GM23338 (cell line): ENCODE results near the gene TBC1D5. TPM values are rescaled to one million over a fixed set of nuclear protein-coding genes. Genes with fewer than 3 reads are reported as not detected.
A peak's percentile ranks its signal among the peaks of the same experiment; 100 is the strongest.

Experiments
- ATAC-seq: fragments of 200-7000 bp; cut with Tn5 transposase; 3 replicates; pipeline ENCODE4 v1.9.1; 2020
- DNase-seq: peaks from one replicate; pipeline ENCODE4 v3.0.0-alpha.2; 2015; ENCODE audit warnings: low spot score
- H2AFZ ChIP-seq: fragments of 200-600 bp; sonication (generic); 2 replicates; pipeline ENCODE4 v1.8.0; 2016; ENCODE audit warnings: antibody characterized with exemption, mild to moderate bottlenecking, moderate library complexity
- H3F3A ChIP-seq: fragments of 200-600 bp; sonication (generic); replicated peaks from 2 replicates; pipeline ENCODE4 v1.8.0; 2017; ENCODE audit warnings: antibody characterized with exemption, mixed run types, low read depth
- H3K27ac ChIP-seq: fragments of 200-600 bp; sonication (generic); 2 replicates; pipeline ENCODE4 v1.6.1; 2016; ENCODE audit warnings: low read depth
- H3K27me3 ChIP-seq: fragments of 200-600 bp; sonication (generic); 2 replicates; pipeline ENCODE4 v1.8.0; 2016; ENCODE audit warnings: mild to moderate bottlenecking, mixed run types, moderate library complexity; ENCODE audit not compliant: insufficient read depth
- H3K36me3 ChIP-seq: fragments of 200-600 bp; sonication (generic); 2 replicates; pipeline ENCODE4 v1.8.0; 2016; ENCODE audit warnings: mild to moderate bottlenecking; ENCODE audit not compliant: insufficient read depth
- H3K4me1 ChIP-seq: fragments of 200-600 bp; sonication (generic); 2 replicates; pipeline ENCODE4 v1.8.0; 2016; ENCODE audit warnings: mild to moderate bottlenecking, moderate library complexity; ENCODE audit not compliant: insufficient read depth
- H3K4me2 ChIP-seq: fragments of 200-600 bp; sonication (generic); 2 replicates; pipeline ENCODE4 v1.7.1; 2017; ENCODE audit warnings: mixed run types
- H3K4me3 ChIP-seq: fragments of 200-600 bp; sonication (generic); 2 replicates; pipeline ENCODE4 v1.6.1; 2016; ENCODE audit warnings: mixed run types
- H3K79me2 ChIP-seq: fragments of 200-600 bp; sonication (generic); replicated peaks from 2 replicates; pipeline ENCODE4 v1.8.0; 2017; ENCODE audit warnings: mild to moderate bottlenecking; ENCODE audit not compliant: insufficient read depth
- H3K9me2 ChIP-seq: fragments of 200-600 bp; sonication (generic); 2 replicates; pipeline ENCODE4 v1.8.0; 2017; ENCODE audit not compliant: insufficient read depth
- H4K20me1 ChIP-seq: fragments of 200-600 bp; sonication (generic); replicated peaks from 2 replicates; pipeline ENCODE4 v1.8.0; 2017; ENCODE audit warnings: mild to moderate bottlenecking; ENCODE audit not compliant: insufficient read depth
- H3K27ac Mint-ChIP-seq: 2 replicates; pipeline ENCODE4 v1.8.0; 2020; ENCODE audit warnings: inconsistent platforms, mild to moderate bottlenecking, moderate library complexity, mixed read lengths
- H3K27me3 Mint-ChIP-seq: 3 replicates; pipeline ENCODE4 v1.8.0; 2022; ENCODE audit warnings: low read depth, mild to moderate bottlenecking, moderate library complexity, mixed read lengths, inconsistent platforms; ENCODE audit not compliant: insufficient read depth, poor library complexity
- H3K36me3 Mint-ChIP-seq: 3 replicates; pipeline ENCODE4 v1.8.0; 2021; ENCODE audit warnings: low read depth, mild to moderate bottlenecking, inconsistent platforms, moderate library complexity, mixed read lengths
- H3K4me1 Mint-ChIP-seq: 3 replicates; pipeline ENCODE4 v1.8.0; 2020; ENCODE audit warnings: mild to moderate bottlenecking, inconsistent platforms, mixed read lengths
- H3K4me3 Mint-ChIP-seq: 3 replicates; pipeline ENCODE4 v1.8.0; 2021; ENCODE audit warnings: moderate library complexity, mild to moderate bottlenecking, inconsistent platforms, mixed read lengths
- H3K9me3 Mint-ChIP-seq: 3 replicates; pipeline ENCODE4 v1.8.0; 2020; ENCODE audit warnings: moderate library complexity, mild to moderate bottlenecking, inconsistent platforms, mixed read lengths
- CREB1 ChIP-seq: fragments of 250-450 bp; sonication (Bioruptor Pico); IDR thresholded peaks from 2 replicates; pipeline ENCODE4 v1.5.0; 2020; ENCODE audit warnings: low read depth, mild to moderate bottlenecking, moderate library complexity
- EZH2 ChIP-seq: fragments of 200-600 bp; sonication (generic); IDR thresholded peaks from one replicate; pipeline ENCODE4 v1.8.0; 2017; ENCODE audit warnings: antibody characterized with exemption, mild to moderate bottlenecking, low read depth; ENCODE audit not compliant: unreplicated experiment
- JUNB ChIP-seq: IDR thresholded peaks from one replicate; pipeline ENCODE4 v1.6.1; 2016; ENCODE audit warnings: antibody characterized with exemption; ENCODE audit not compliant: unreplicated experiment
- POLR2AphosphoS5 ChIP-seq: IDR thresholded peaks from 2 replicates; pipeline ENCODE4 v1.6.1; 2016; ENCODE audit warnings: antibody characterized with exemption, low read depth
- ZNF114 ChIP-seq: fragments of 250-450 bp; sonication (Bioruptor Pico); IDR thresholded peaks from 2 replicates; pipeline ENCODE4 v1.5.0; 2020; ENCODE audit warnings: mild to moderate bottlenecking, moderate library complexity
- ZNF331 ChIP-seq: fragments of 250-450 bp; sonication (Bioruptor Pico); IDR thresholded peaks from 2 replicates; pipeline ENCODE4 v1.5.0; 2020; ENCODE audit warnings: low read depth, mild to moderate bottlenecking, moderate library complexity
- polyA plus RNA-seq: library from polyadenylated mRNA; unstranded; fragments of >200 nt; fragmentation: Nextera tagmentation; extraction: Ambion mirVana; gene quantifications from 2 replicates; pipeline ENCODE4 v1.2.1, GENCODE V29; 2016
- total RNA-seq: library from RNA; depleted of rRNA; stranded (reverse); fragments of >200 nt; shearing (Covaris generic); gene quantifications from 2 replicates; pipeline ENCODE4 v1.2.3, GENCODE V29; 2014
- TF ChIP-seq, protein P1 (sequence below): fragments of 250-450 bp; sonication (Bioruptor Pico); IDR thresholded peaks from 2 replicates; pipeline ENCODE4 v1.5.0; 2020; ENCODE audit warnings: mild to moderate bottlenecking, moderate library complexity
- TF ChIP-seq, protein P2 (sequence below), 2 experiments: fragments of 200-600 bp in 1 of 2; sonication (generic) in 1 of 2; conservative IDR thresholded peaks; 2 replicates each; pipeline versions ENCODE4 v1.5.1 to v1.6.1; 2016 to 2017; ENCODE audit warnings: antibody characterized with exemption in 2 of 2, low read depth in 2 of 2, mild to moderate bottlenecking in 2 of 2, moderate library complexity in 1 of 2
- TF ChIP-seq, protein P3 (sequence below): IDR thresholded peaks from 2 replicates; pipeline ENCODE4 v1.6.1; 2016; ENCODE audit warnings: antibody characterized with exemption

The TBC1D5 gene
- total and polyA plus RNA-seq, 2 experiments from 2014 or later, result 21.8 to 48.1 TPM

DNA sequence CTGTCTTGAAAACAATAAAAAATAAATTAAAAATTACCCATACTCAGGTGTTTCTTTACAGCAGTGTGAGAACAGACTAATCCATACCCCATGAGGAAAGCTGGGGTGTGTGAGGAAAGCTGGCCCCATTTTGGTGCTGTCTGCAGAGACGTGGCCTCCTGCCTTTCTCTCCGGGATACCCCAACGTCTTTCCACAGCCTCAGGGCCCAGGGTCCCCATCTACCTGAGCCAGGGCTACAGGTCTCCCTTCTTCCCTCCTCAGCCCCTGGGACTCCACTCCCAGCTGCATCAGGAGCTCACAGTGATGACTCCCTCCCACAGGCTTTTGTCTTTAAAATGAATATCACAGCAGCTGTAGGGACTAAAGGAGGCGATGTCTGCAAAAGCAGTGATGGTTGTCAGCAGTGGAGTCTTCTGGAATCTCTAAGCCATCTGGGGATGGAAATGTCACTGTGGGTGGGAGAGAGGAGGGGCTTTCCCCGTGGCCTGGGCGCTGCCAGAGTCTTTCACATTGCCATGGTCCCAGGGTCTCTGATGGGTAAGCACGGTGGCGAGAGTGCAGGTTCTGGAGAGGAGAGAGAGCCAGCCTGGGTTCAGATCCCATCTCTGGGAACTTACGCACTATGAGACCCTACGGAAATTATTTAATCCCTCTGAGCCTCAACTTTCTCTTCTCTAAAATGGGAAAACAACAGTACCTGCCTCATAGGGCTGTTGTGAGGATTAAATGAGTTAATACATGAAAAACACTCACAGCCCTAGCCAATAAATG, 598.4 kb downstream of the TBC1D5 start:
- 0 out of 2 replicates have a peak overlapping the region, but pooled peaks have one; percentile 20 for H2AFZ ChIP-seq
- Mint-ChIP-seq H3K27me3 (peaks cover 7% of the 10 kb centered on the region), H3K36me3 (no peaks in the 10 kb centered on the region)

DNA sequence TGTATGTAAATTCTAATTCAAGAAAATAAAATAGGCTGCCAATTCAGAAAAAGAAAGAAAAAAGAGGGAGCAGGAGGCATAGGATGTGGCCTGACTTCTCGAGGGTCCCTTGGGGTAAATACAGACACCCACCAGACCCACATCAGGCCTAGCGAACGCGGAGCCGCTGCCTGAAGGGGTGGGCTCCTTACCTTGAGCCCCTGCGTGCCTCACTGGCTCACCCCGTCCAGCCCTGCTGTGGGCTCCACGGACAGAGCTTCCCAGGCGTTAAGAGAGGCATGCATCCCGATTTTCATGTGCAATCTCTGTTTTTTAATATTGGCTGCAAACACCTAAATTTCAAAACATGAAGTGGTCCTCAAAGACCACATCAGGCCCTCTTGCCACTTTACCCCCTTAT, 599.9 kb downstream of the TBC1D5 start:
- Histone ChIP-seq H3K4me1 (peaks cover 6% of the 10 kb centered on the region; the same call in 1 of the 2 replicates), H3K79me2 (no peaks in the 10 kb centered on the region), H3K4me2 (no peak overlapping the region), H3K27ac (no peak overlapping the region), H4K20me1 (no peaks in the 10 kb centered on the region), H3F3A (no peaks in the 10 kb centered on the region), H3K27me3 (no peaks in the 10 kb centered on the region), H2AFZ (no peak overlapping the region), H3K4me3 (no peak overlapping the region), H3K9me2 (0 out of 2 replicates have a peak, but pooled peaks cover 2% of the 10 kb centered on the region), H3K36me3 (no peaks in the 10 kb centered on the region)
- ATAC-seq (no peak), DNase-seq (no peak)
- peaks cover 3% of the 10 kb centered on the region; the same call in 2 of the 3 replicates for H3K9me3 Mint-ChIP-seq
- TF ChIP-seq, protein P1, sequence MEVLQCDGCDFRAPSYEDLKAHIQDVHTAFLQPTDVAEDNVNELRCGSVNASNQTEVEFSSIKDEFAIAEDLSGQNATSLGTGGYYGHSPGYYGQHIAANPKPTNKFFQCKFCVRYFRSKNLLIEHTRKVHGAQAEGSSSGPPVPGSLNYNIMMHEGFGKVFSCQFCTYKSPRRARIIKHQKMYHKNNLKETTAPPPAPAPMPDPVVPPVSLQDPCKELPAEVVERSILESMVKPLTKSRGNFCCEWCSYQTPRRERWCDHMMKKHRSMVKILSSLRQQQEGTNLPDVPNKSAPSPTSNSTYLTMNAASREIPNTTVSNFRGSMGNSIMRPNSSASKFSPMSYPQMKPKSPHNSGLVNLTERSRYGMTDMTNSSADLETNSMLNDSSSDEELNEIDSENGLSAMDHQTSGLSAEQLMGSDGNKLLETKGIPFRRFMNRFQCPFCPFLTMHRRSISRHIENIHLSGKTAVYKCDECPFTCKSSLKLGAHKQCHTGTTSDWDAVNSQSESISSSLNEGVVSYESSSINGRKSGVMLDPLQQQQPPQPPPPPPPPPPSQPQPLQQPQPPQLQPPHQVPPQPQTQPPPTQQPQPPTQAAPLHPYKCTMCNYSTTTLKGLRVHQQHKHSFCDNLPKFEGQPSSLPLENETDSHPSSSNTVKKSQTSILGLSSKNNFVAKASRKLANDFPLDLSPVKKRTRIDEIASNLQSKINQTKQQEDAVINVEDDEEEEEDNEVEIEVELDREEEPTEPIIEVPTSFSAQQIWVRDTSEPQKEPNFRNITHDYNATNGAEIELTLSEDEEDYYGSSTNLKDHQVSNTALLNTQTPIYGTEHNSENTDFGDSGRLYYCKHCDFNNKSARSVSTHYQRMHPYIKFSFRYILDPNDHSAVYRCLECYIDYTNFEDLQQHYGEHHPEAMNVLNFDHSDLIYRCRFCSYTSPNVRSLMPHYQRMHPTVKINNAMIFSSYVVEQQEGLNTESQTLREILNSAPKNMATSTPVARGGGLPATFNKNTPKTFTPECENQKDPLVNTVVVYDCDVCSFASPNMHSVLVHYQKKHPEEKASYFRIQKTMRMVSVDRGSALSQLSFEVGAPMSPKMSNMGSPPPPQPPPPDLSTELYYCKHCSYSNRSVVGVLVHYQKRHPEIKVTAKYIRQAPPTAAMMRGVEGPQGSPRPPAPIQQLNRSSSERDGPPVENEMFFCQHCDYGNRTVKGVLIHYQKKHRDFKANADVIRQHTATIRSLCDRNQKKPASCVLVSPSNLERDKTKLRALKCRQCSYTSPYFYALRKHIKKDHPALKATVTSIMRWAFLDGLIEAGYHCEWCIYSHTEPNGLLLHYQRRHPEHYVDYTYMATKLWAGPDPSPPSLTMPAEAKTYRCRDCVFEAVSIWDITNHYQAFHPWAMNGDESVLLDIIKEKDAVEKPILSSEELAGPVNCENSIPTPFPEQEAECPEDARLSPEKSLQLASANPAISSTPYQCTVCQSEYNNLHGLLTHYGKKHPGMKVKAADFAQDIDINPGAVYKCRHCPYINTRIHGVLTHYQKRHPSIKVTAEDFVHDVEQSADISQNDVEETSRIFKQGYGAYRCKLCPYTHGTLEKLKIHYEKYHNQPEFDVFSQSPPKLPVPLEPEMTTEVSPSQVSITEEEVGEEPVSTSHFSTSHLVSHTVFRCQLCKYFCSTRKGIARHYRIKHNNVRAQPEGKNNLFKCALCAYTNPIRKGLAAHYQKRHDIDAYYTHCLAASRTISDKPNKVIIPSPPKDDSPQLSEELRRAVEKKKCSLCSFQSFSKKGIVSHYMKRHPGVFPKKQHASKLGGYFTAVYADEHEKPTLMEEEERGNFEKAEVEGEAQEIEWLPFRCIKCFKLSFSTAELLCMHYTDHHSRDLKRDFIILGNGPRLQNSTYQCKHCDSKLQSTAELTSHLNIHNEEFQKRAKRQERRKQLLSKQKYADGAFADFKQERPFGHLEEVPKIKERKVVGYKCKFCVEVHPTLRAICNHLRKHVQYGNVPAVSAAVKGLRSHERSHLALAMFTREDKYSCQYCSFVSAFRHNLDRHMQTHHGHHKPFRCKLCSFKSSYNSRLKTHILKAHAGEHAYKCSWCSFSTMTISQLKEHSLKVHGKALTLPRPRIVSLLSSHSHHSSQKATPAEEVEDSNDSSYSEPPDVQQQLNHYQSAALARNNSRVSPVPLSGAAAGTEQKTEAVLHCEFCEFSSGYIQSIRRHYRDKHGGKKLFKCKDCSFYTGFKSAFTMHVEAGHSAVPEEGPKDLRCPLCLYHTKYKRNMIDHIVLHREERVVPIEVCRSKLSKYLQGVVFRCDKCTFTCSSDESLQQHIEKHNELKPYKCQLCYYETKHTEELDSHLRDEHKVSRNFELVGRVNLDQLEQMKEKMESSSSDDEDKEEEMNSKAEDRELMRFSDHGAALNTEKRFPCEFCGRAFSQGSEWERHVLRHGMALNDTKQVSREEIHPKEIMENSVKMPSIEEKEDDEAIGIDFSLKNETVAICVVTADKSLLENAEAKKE (CRISPR knock-in tag), result no peak
- TF ChIP-seq EZH2, result no peak
- no peak for TF ChIP-seq JUNB
- TF ChIP-seq ZNF331 (CRISPR knock-in tag), result no peak
- TF ChIP-seq POLR2AphosphoS5, result no peak
- no peaks in the 10 kb centered on the region for H3K36me3 Mint-ChIP-seq
- H3K27ac Mint-ChIP-seq, result no peak overlapping the region
- H3K27me3 Mint-ChIP-seq, result peaks cover 7% of the 10 kb centered on the region
- H3K4me1 Mint-ChIP-seq, result peaks cover 10% of the 10 kb centered on the region
- H3K4me3 Mint-ChIP-seq, result no peak overlapping the region

More for the DNA sequence above, 598.4 kb downstream of the TBC1D5 start:
- peak; percentile 31 for DNase-seq
- Mint-ChIP-seq H3K4me1 (peaks cover 9% of the 10 kb centered on the region), H3K9me3 (peaks cover 3% of the 10 kb centered on the region; the same call in 2 of the 3 replicates), H3K27ac (no peak overlapping the region), H3K4me3 (no peak overlapping the region)
- Histone ChIP-seq H3K27me3 (no peaks in the 10 kb centered on the region), H3K4me1 (peaks cover 6% of the 10 kb centered on the region; the same call in 1 of the 2 replicates), H3K79me2 (no peaks in the 10 kb centered on the region), H3K4me2 (no peak overlapping the region), H3K36me3 (no peaks in the 10 kb centered on the region), H4K20me1 (no peaks in the 10 kb centered on the region), H3F3A (no peaks in the 10 kb centered on the region), H3K27ac (no peak overlapping the region), H3K9me2 (0 out of 2 replicates have a peak, but pooled peaks cover 2% of the 10 kb centered on the region), H3K4me3 (no peak overlapping the region)
- TF ChIP-seq, protein P2, sequence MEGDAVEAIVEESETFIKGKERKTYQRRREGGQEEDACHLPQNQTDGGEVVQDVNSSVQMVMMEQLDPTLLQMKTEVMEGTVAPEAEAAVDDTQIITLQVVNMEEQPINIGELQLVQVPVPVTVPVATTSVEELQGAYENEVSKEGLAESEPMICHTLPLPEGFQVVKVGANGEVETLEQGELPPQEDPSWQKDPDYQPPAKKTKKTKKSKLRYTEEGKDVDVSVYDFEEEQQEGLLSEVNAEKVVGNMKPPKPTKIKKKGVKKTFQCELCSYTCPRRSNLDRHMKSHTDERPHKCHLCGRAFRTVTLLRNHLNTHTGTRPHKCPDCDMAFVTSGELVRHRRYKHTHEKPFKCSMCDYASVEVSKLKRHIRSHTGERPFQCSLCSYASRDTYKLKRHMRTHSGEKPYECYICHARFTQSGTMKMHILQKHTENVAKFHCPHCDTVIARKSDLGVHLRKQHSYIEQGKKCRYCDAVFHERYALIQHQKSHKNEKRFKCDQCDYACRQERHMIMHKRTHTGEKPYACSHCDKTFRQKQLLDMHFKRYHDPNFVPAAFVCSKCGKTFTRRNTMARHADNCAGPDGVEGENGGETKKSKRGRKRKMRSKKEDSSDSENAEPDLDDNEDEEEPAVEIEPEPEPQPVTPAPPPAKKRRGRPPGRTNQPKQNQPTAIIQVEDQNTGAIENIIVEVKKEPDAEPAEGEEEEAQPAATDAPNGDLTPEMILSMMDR (conservative IDR thresholded peaks at IDR 0.05; ENCODE audit: low read depth in 2 of 2), result 0 out of 4 replicates have a peak, but pooled peaks of 1 of the 2 experiments have one; percentile 4
- TF ChIP-seq POLR2AphosphoS5, result no peak
- TF ChIP-seq, protein P3, sequence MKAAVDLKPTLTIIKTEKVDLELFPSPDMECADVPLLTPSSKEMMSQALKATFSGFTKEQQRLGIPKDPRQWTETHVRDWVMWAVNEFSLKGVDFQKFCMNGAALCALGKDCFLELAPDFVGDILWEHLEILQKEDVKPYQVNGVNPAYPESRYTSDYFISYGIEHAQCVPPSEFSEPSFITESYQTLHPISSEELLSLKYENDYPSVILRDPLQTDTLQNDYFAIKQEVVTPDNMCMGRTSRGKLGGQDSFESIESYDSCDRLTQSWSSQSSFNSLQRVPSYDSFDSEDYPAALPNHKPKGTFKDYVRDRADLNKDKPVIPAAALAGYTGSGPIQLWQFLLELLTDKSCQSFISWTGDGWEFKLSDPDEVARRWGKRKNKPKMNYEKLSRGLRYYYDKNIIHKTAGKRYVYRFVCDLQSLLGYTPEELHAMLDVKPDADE, result no peak
- no peak for TF ChIP-seq JUNB
- TF ChIP-seq ZNF114 (CRISPR knock-in tag), result no peak
- TF ChIP-seq CREB1 (CRISPR knock-in tag), result no peak
- peak; percentile 77 for ATAC-seq
